GM23248 (cell line): ENCODE data around the gene SOX10.

Experiments used
- EZH2 ChIP-seq: fragments of 200-600 bp; sonication (generic); IDR thresholded peaks from 2 replicates; pipeline ENCODE4 v1.6.1; 2018; ENCODE audit warnings: antibody characterized with exemption, mild to moderate bottlenecking; ENCODE audit not compliant: insufficient read depth, poor library complexity, severe bottlenecking
- EZH2phosphoT487 ChIP-seq: fragments of 200-600 bp; sonication (generic); IDR thresholded peaks from 2 replicates; pipeline ENCODE4 v1.6.1; 2018; ENCODE audit warnings: antibody characterized with exemption, moderate library complexity, mild to moderate bottlenecking, low read depth; ENCODE audit not compliant: insufficient read depth

GRCh38 chr22:37933711-37934376 is 50.5 kb downstream of the SOX10 start:
- TF ChIP-seq EZH2phosphoT487, result no peak
- no peak for TF ChIP-seq EZH2
